GM12878 (cell line): Measurements from ENCODE around the gene SF3B5. TPM values are rescaled to one million over a fixed set of nuclear protein-coding genes. Genes with fewer than 3 reads are reported as not detected.

Source experiments
- ATAC-seq: fragments of 200-7000 bp; cut with Tn5 transposase; 3 replicates; pipeline ENCODE4 v1.9.1; 2020; ENCODE audit warnings: mild to moderate bottlenecking, moderate library complexity
- BruUV-seq: library from RNA; stranded (reverse); fragments of 400-500 nt; replicated peaks from 2 replicates; lab custom pipeline; 2021; lab: Mats Ljungman, UMichigan
- CTCF ChIA-PET: fragments of 300-600 bp; sonication (Branson Sonifier 250); formaldehyde crosslinking; extraction: SDS; loops from one replicate; lab custom pipeline; 2021; ENCODE audit warnings: inconsistent platforms; lab: Yijun Ruan, JAX
- POLR2A ChIA-PET: fragments of 350-600 bp; formaldehyde crosslinking; extraction: SDS; loops from one replicate; lab custom pipeline; 2021; ENCODE audit warnings: inconsistent platforms; lab: Charles Lee
- RAD21 ChIA-PET: fragments of 300-600 bp; sonication (Branson Sonifier 250); formaldehyde crosslinking; loops from one replicate; lab custom pipeline; 2023; ENCODE audit warnings: antibody characterized with exemption; ENCODE audit not compliant: unreplicated experiment; lab: Charles Lee
- SMC1A ChIA-PET: fragments of 300-600 bp; sonication (Branson Sonifier 250); formaldehyde crosslinking; loops from one replicate; lab custom pipeline; 2023; ENCODE audit not compliant: unreplicated experiment, uncharacterized antibody; lab: Charles Lee
- DNase-seq: peaks from one replicate; pipeline ENCODE4 v3.0.0-alpha.2; 2011; ENCODE audit warnings: low read depth, low spot score
- FAIRE-seq: peaks from 3 replicates; lab custom pipeline; 2011; peaks lifted over from hg19 to GRCh38; lab: Jason Lieb, UNC
- H2AFZ ChIP-seq: 2 replicates; pipeline ENCODE4 v1.6.0; 2011; ENCODE audit warnings: low read depth, low read length, control low read depth; ENCODE audit not compliant: control insufficient read depth
- H3K27ac ChIP-seq: 2 replicates; pipeline ENCODE4 v1.5.1; 2011; ENCODE audit warnings: control low read depth; ENCODE audit not compliant: control insufficient read depth, insufficient read depth
- H3K27me3 ChIP-seq, 2 experiments: replicated peaks in 1 of 2; 2 replicates each; pipeline versions ENCODE4 v1.6.0 to v1.6.1; 2011; ENCODE audit warnings: low read length in 1 of 2; ENCODE audit not compliant: control insufficient read depth in 2 of 2, insufficient read depth in 2 of 2
- H3K36me3 ChIP-seq, 2 experiments: 2 replicates each; pipeline ENCODE4 v1.5.1; 2011; ENCODE audit warnings: low read length in 1 of 2; ENCODE audit not compliant: control insufficient read depth in 2 of 2, insufficient read depth in 2 of 2
- H3K4me1 ChIP-seq: 2 replicates; pipeline ENCODE4 v1.6.1; 2011; ENCODE audit warnings: mild to moderate bottlenecking, low read length, moderate library complexity, mixed read lengths; ENCODE audit not compliant: control insufficient read depth, insufficient read depth
- H3K4me2 ChIP-seq: 2 replicates; pipeline ENCODE4 v1.6.0; 2011; ENCODE audit warnings: control low read depth; ENCODE audit not compliant: control insufficient read depth, insufficient read depth
- H3K4me3 ChIP-seq: fragments of 200-600 bp; sonication (generic); 2 replicates; pipeline ENCODE4 v1.5.1; 2016
- H3K79me2 ChIP-seq: 2 replicates; pipeline ENCODE4 v1.6.0; 2011; ENCODE audit warnings: low read length; ENCODE audit not compliant: control insufficient read depth, insufficient read depth
- H3K9ac ChIP-seq: 2 replicates; pipeline ENCODE4 v1.8.0; 2011; ENCODE audit warnings: low read length, control low read depth, mixed read lengths; ENCODE audit not compliant: control insufficient read depth, insufficient read depth
- H3K9me3 ChIP-seq: replicated peaks from 3 replicates; pipeline ENCODE4 v1.5.1; 2011; ENCODE audit warnings: mild to moderate bottlenecking, low read length; ENCODE audit not compliant: control insufficient read depth, insufficient read depth
- H4K20me1 ChIP-seq: 2 replicates; pipeline ENCODE4 v1.6.0; 2011; ENCODE audit not compliant: control insufficient read depth, insufficient read depth
- E2F8 ChIP-seq: fragments of 450-650 bp; IDR thresholded peaks from 2 replicates; pipeline ENCODE4 v1.6.1; 2018; ENCODE audit warnings: mild to moderate bottlenecking, low read depth, moderate library complexity; ENCODE audit not compliant: partially characterized antibody
- HDGF ChIP-seq: fragments of 450-650 bp; IDR thresholded peaks from 2 replicates; pipeline ENCODE4 v1.6.1; 2016; ENCODE audit warnings: antibody characterized with exemption
- MAX ChIP-seq: IDR thresholded peaks from 2 replicates; pipeline ENCODE4 v1.6.1; 2012; ENCODE audit warnings: low read depth, low read length, improper control_type of control experiment
- NBN ChIP-seq: fragments of 450-650 bp; IDR thresholded peaks from 2 replicates; pipeline ENCODE4 v1.6.1; 2016
- NR2F1 ChIP-seq: fragments of 450-650 bp; conservative IDR thresholded peaks from 2 replicates; pipeline ENCODE4 v1.6.1; 2017; ENCODE audit warnings: mild to moderate bottlenecking
- RAD51 ChIP-seq: fragments of 450-650 bp; IDR thresholded peaks from 2 replicates; pipeline ENCODE4 v1.6.1; 2016; ENCODE audit warnings: moderate library complexity, mild to moderate bottlenecking, inconsistent platforms
- SMC3 ChIP-seq: IDR thresholded peaks from 2 replicates; pipeline ENCODE4 v1.6.1; 2011; ENCODE audit warnings: low read length, improper control_type of control experiment, borderline replicate concordance
- WGBS: methylation state at CpG from one replicate; pipeline ENCODE4 v1.1.6; 2016; ENCODE audit warnings: low lambda C conversion rate; ENCODE audit not compliant: insufficient replicate concordance, insufficient coverage; ENCODE audit errors: missing lambda C conversion rate; 5-methylcytosine and 5-hydroxymethylcytosine counted together
- in situ Hi-C: fragments of 300-500 bp; cut with MboI; formaldehyde crosslinking; loops from 9 replicates; pipeline ENCODE4 v1.14.3; 2018; ENCODE audit warnings: mixed read lengths
- intact Hi-C: fragments of 100-400 bp; cut with micrococcal nuclease; formaldehyde crosslinking; loops from one replicate; pipeline ENCODE4 v1.14.2; 2022; ENCODE audit not compliant: unreplicated experiment
- polyA plus RNA-seq, 11 experiments: library from polyadenylated mRNA; depleted of rRNA in 4 of 11; unstranded in 6 of 11; stranded (reverse) in 5 of 11; fragments of >200 nt; fragmentation: Nextera tagmentation in 4 of 11; fragmentation: Illumina TruSeq in 1 of 11; extraction: Ambion mirVana in 4 of 11; extraction: Trizol in 1 of 11; gene quantifications; 1 replicate in 1 of 11; 2 replicates in 10 of 11; pipeline versions ENCODE4 v1.2.1 to v1.2.3, GENCODE V29; 2011 to 2016; ENCODE audit warnings: inconsistent platforms in 2 of 11, missing spikeins in 2 of 11, low read depth in 1 of 11
- total RNA-seq, 4 experiments: library from RNA; depleted of rRNA in 3 of 4; stranded (reverse); fragments of >200 nt in 3 of 4; fragmentation: Illumina TruSeq in 1 of 4; extraction: Trizol in 1 of 4; gene quantifications; 2 replicates each; pipeline versions ENCODE4 v1.2.1 to v1.2.3, GENCODE V29; 2013 to 2021
- TF ChIP-seq, protein P1 (sequence below): IDR thresholded peaks from 2 replicates; pipeline ENCODE4 v1.6.1; 2012; ENCODE audit warnings: low read length, inconsistent platforms
- TF ChIP-seq, protein P2 (sequence below): fragments of 450-650 bp; IDR thresholded peaks from 2 replicates; pipeline ENCODE4 v1.6.1; 2017; ENCODE audit warnings: mild to moderate bottlenecking, moderate library complexity

Gene SF3B5
- total and polyA plus RNA-seq, 10 of the 15 experiments (the other 5 are each of a cell fraction or from before 2014, with no cell fraction given): 220 to 864 (median 341) TPM

GRCh38 chr6:144139817-144140216, 44.4 kb upstream of the SF3B5 start:
- no TSS peak for BruUV-seq
- CTCF ChIA-PET: interaction anchor here (0.5 to 1.6 kb wide), 5 partner anchors 9 to 404 kb away, joined by 3 to 4 read pairs (median 4); no protein-coding TSS in a partner anchor

More at GRCh38 chr6:144139817-144140216, 44.4 kb upstream of the SF3B5 start:
- Histone ChIP-seq H4K20me1 (no peaks in the 10 kb centered on the region), H3K4me2 (peak overlapping the region; percentile 59), H3K27ac (no peak overlapping the region), H3K9ac (no peak overlapping the region), H3K79me2 (no peaks in the 10 kb centered on the region), H3K36me3 (no peaks in the 10 kb centered on the region), H3K4me1 (peaks cover 18% of the 10 kb centered on the region), H2AFZ (peak overlapping the region; percentile 81), H3K27me3 (no peaks in the 10 kb centered on the region), H3K9me3 (no peaks in the 10 kb centered on the region), H3K4me3 (no peak overlapping the region)
- RAD21 ChIA-PET: interaction anchor here (0.6 to 1.4 kb wide), 4 partner anchors 11 to 590 kb away, joined by 3 to 4 read pairs (median 3); partner anchors contain the start of gene STX11
- DNase-seq: no peak
- no peak for FAIRE-seq
- no peak for TF ChIP-seq NBN
- TF ChIP-seq, protein P1, sequence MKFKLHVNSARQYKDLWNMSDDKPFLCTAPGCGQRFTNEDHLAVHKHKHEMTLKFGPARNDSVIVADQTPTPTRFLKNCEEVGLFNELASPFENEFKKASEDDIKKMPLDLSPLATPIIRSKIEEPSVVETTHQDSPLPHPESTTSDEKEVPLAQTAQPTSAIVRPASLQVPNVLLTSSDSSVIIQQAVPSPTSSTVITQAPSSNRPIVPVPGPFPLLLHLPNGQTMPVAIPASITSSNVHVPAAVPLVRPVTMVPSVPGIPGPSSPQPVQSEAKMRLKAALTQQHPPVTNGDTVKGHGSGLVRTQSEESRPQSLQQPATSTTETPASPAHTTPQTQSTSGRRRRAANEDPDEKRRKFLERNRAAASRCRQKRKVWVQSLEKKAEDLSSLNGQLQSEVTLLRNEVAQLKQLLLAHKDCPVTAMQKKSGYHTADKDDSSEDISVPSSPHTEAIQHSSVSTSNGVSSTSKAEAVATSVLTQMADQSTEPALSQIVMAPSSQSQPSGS: no peak
- no peak for TF ChIP-seq MAX
- TF ChIP-seq SMC3: no peak
- no peak for TF ChIP-seq HDGF
- no peak for TF ChIP-seq E2F8
- TF ChIP-seq NR2F1: no peak
- TF ChIP-seq, protein P2, sequence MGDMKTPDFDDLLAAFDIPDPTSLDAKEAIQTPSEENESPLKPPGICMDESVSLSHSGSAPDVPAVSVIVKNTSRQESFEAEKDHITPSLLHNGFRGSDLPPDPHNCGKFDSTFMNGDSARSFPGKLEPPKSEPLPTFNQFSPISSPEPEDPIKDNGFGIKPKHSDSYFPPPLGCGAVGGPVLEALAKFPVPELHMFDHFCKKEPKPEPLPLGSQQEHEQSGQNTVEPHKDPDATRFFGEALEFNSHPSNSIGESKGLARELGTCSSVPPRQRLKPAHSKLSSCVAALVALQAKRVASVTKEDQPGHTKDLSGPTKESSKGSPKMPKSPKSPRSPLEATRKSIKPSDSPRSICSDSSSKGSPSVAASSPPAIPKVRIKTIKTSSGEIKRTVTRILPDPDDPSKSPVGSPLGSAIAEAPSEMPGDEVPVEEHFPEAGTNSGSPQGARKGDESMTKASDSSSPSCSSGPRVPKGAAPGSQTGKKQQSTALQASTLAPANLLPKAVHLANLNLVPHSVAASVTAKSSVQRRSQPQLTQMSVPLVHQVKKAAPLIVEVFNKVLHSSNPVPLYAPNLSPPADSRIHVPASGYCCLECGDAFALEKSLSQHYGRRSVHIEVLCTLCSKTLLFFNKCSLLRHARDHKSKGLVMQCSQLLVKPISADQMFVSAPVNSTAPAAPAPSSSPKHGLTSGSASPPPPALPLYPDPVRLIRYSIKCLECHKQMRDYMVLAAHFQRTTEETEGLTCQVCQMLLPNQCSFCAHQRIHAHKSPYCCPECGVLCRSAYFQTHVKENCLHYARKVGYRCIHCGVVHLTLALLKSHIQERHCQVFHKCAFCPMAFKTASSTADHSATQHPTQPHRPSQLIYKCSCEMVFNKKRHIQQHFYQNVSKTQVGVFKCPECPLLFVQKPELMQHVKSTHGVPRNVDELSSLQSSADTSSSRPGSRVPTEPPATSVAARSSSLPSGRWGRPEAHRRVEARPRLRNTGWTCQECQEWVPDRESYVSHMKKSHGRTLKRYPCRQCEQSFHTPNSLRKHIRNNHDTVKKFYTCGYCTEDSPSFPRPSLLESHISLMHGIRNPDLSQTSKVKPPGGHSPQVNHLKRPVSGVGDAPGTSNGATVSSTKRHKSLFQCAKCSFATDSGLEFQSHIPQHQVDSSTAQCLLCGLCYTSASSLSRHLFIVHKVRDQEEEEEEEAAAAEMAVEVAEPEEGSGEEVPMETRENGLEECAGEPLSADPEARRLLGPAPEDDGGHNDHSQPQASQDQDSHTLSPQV: no peak
- TF ChIP-seq RAD51: no peak
- 79% methylated on average over 3 of the region's 3 CpGs for WGBS
- intact Hi-C loops: no loop called here
- in situ Hi-C loops: no loop called here
- SMC1A ChIA-PET: interaction anchor here (1.0 to 5.3 kb wide), 4 partner anchors 11 to 25 kb away, joined by 4 to 21 read pairs (median 12); partner anchors contain the start of gene STX11
- no peak for ATAC-seq
- POLR2A ChIA-PET: interaction anchor here (0.9 to 1.3 kb wide), 2 partner anchors 14 to 78 kb away, joined by 3 to 4 read pairs; no protein-coding TSS in a partner anchor
